Measurements from ENCODE around the gene MAP2K4.
"Not testable (repeated sequence)": the region's sequence is repeated elsewhere in the genome, so short reads cannot be mapped to it uniquely, and the experiment has no call there.

The MAP2K4 gene

DNA sequence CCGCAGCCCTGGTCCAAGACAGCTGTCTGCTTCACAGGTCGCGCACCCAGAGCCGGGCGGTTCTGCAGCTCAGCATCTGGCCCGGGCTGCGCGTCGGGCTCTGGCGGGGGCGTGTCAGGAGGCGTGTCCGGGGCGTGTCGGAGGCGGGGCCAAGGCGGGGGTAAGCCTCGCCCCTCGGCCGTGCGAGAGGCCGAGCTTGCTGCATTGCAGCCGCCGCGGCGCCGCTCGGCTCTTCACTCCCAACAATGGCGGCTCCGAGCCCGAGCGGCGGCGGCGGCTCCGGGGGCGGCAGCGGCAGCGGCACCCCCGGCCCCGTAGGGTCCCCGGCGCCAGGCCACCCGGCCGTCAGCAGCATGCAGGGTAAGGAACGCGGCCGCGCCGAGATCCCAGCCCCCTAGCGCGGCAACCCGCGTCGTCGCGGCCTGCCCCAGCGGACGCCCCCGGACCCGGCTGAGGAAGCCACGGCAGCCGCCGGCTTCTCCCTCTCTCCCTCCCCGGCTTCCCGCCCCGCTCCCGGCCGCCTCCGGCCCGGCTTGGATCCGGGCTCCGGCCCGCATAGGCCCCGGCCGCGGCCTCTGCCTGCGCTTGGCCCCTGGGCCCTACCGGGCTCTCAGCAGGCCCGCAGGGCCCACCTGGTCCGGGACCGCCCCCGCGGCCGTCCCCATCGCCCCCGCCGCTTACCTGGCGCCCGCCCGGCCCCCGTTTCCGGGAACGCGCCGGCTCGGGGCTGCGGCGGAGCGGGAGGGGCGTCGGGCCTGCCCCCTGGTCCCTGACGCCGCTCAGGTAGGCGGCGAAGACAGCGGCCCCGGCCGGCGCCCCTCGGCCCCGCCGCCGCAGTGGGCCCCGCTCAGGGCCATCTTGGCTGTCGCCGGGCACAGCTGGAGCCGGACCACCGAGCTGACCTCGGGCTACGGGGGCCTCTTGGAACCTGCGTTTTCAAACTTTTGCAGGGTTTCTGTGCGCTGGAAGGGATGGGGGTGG lies at the start of gene MAP2K4:
TSS of gene MAP2K4 (plus strand) at position 236 of the 981 bp plus-strand sequence. CDS start at position 246, 10 bp downstream.
- peak; percentile 71 for DNase-seq

DNA sequence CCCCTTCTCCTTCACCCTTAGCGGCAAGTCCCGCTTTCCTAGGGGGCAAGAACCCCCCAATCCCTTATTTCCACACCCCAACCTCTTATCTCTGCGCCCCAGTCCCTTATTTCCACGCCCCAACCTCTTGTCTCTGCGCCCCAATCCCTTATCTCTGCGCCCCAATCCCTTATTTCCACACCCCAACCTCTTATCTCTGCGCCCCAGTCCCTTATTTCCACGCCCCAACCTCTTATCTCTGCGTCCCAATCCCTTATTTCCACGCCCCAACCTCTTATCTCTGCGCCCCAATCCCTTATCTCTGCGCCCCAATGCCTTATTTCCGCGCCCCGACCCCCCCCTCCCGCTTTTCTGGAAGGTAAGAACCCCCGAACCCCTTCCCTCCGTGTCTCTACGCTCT lies 47.9 kb upstream of the MAP2K4 start:
- DNase-seq = not testable (repeated sequence)

DNA sequence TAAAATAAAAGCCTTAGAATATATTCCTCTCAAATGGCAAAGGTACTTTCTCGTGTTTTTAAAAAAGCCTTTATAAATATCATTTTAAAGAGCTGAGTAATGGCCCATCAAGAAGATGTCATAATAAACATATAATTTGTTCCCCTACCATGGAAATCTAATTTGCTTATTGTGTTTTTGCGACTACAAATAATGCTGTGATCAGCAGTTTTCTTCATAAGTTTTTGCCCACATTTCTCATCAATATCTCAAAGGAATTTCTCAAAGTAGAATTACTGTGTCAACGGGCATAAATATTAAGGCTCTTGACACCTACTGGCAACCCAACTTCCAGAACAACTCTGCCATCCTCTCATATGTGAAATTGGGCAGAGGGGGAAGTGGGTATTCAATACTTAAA lies 40.9 kb upstream of the MAP2K4 start:
- no peak for DNase-seq

DNA sequence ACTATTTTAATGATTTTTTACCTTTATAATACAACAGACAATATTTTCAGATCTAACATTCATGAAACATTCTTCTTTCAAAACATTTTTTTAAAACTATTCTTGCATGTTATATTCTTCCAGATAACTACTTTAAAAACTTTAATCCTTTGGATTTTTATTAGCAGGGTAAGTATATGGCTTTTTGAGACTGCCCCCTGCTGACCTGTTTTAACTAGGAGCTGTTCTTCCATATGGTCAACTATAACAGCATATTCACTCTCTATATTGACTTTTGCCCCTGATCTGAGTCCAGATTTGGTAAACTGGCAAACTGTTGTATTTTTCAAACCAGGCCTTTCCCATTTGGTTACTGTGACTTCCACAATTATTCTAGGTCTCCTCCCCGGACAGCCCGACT lies 39.9 kb upstream of the MAP2K4 start:
- DNase-seq = no peak

DNA sequence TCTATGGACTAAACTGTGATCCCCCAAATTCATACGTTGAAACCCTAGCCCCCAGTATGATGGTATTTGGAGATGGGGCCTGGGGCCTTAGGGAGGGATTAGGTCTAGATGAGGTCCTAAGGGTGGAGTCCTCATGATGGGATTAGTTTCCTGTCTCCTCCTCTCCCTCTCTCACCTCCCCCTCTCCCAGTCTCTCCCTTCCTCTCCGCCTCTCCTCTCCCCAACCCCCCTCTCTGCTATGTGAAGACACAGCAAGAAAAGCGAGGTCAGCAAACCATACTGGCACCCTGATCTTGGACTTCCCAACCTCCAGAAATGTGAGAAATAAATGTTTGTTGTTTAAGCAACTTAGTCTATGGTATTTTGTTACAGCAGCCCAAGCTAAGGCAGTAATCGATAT lies 38.8 kb upstream of the MAP2K4 start:
- DNase-seq = no peak

DNA sequence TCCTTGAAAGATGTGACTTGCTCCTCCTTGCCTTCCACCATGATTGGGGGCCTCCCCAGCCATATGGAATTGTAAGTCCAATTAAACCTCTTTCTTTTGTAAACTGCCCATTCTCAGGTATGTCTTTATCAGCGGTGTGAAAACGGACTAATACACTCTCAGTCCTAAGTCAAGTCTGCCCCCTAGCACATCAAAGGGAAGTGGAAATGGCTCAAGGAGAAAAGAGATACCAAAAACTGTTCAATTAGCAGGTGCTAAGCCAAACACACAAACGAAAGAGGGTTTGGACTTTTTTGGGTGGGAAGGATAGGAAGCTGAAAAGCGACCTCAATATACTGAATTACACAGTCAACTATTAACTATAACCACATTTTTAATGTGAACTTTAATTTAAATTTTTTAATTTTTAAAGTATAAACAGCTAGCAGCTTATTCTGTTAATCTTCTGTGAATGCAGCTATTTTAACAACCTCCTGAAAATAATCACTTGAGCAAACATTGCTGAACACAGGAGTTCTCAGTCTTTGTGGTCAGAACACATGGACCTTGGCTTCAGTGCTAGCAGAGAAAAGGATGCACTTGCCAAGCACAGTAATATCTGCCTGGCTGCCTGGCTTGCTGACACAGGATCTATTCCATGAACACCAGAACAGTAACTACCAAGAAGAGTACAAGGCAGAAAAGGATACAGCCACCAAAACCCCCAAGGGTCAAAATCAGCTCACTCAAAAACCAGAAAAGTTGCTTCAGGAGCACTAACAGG lies 34.3 kb upstream of the MAP2K4 start:
- no peak for DNase-seq

DNA sequence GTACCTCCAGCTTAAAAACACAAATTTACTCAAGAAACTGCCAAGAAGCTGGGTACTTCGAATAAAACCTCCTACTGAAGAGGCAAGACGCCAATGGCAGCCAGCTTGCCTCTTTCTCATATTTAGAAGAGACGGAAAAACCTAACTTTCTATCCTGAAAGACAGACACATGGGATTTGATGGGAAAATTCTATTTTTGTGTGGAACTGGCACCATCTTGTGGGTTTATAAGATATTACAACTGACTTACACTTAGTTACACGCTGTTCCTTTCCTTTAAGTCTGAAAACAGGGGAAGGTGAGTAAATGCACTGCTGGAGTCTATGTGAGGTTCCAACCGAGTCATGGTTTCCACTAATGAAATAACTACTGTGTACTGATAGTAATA lies 33.7 kb upstream of the MAP2K4 start:
- peak; percentile 39 for DNase-seq

DNA sequence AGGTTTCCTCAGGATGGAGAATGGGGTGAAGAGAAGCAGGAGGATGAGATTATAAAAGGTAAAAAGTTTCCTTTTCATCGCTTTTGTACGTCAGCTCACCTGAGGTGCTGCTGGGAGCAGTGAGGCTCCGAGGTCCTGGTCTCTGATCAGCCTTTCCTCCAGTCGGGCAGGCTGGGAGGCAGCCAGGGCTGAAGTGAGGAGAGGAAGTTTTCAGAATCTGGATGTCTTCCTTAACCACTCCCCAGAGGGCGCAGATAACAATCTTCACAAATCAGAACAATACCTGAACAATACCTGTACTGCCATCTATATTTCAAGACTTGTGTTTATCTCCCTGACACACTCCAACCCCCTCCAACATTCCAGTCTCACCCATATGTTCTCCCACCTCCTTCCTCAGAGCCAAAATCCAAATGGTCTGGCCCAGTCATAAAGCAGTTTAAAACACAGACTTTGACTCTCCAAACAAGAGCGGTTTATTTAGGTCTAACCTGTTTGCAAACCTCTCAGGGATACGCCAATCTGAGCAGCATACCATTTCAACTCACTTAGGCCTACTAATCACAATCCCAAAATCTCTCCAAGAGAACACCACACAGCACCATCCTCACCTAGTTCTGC lies 30.2 kb upstream of the MAP2K4 start:
- DNase-seq = no peak

DNA sequence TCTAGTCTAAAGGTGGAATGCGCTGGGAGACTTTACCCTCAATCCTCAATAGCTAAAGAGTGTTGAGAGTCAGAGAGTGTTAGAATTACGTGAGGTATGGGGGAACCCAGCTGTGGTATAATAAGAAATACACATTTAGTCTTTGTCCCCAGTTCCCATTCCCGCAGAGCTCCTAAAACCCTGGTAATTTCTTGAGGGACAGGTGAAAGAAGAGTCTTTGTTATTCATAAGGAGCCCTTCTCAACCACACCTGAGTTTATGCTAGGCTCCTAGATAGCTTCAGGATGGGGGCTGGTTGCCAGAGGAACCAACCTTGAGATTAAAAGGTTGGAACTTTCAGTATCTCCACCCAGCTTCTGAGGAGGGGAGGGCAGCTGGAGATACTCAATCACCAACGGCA lies 29.2 kb upstream of the MAP2K4 start:
- DNase-seq = no peak

DNA sequence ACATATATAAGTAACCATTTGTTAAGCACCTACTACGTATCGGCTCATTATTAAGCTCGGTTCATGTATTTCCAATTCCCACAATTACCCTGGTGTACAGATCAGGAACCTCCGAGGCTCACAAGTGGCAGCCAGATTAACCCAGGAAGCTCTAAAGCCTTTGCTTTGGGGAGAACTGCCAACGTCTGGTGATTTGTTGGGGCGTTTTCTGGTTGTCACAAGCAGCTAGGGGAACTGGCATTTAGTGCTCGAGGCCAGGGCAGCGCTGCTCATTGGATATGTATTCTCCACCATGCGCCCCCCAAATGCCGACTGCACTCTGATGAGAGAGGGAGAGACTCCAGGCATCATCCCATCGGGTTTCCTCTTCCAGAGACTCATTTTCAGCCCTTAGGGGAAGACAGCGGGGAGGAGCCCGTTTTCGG lies 23.9 kb upstream of the MAP2K4 start:
- peak; percentile 22 for DNase-seq

DNA sequence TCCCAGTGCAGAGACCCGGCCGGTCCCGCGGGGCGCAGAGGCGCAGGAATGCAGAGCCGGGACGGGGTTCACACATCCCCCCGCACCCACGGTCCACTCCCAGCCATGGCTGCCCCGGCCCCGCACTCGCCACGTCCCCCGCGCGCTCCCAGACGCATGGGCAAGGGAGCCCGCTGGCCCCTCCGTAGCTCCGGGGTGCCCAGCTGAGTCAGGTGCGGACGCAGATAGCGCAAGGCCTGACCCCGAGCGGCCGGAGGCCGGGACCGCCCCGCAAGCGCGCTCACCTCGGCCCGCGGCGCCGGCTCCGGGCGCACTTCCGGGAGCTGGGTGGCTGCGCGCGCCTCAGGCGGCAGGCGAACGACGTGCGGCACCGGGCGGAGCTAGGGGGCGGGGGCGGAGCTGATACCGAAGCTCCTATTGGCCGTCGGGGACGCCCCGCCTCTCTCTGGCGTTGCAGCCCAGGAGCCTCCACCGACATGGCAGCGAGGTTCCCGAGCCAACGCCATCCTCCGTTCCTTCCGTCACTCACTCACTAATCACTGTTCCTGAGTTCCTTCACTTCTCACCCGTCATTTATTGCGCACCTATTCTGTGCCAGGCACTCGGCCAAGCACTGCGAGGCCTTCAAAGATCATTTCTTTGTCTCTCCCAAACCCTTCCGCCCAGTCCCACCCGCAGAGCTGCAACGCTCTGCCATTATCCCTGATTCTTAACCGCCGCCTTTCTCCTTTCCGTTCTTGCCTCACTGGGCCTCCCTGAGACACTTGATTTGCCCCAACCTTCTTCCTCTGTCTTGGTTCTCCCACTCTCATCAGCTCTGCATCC lies 23.3 kb upstream of the MAP2K4 start, which contains the start of gene ZNF18:
TSS of gene ZNF18 (minus strand) at position 329 of the 825 bp plus-strand sequence. CDS start 4,646 bp downstream, outside the sequence.
- peak; percentile 93 for DNase-seq

DNA sequence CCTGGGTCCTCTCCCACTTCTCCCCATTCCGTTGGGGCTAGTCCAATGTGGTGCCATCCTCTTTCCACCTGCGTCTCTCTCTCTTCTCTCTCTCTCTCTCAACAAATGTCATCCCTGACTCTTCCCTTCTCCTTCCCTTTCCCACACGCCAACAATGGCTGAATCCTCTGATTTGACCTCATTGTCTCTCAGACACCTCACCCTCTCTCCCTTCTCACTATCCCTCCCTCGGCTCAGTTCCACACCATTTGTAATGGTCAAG lies 22.8 kb upstream of the MAP2K4 start:
- DNase-seq = no peak

DNA sequence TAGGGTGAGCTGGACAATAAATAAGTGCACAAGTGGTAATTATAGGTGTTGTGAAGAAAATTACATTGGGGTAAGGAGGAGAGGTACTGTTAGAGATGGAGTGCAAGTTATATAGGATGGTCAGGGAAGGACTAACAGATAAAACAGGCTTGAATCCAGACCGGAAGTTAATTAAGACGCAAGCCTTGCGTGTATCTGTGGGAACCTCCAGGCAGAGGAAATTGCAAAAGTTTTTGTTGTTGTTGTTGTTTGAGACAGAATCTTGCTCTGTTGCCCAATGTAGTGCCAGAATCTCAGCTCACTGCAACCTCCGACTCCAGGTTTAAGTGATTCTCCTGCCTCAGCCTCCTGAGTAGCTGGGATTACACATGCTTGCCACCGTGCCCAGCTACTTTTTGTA lies 21.0 kb upstream of the MAP2K4 start:
- no peak for DNase-seq

DNA sequence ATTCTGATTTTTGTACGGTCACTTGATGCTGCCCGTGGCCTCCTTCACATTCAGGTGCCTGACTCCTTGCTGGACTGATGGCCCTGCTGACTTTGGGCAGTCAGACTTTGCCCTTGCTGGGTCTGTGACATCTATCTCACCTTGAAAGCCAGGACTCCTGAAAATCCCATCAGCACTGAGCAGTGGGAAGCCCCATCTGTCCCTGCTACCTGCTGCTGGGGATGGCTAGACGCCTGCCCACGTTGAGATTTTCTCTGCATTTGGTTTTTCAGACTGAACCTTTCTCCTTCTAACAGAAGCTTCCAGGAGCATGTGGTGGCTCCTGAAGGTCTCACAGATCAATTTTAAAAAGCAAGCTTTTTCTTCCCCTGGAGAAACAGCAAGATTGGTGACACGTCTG lies 13.2 kb upstream of the MAP2K4 start:
- no peak for DNase-seq

DNA sequence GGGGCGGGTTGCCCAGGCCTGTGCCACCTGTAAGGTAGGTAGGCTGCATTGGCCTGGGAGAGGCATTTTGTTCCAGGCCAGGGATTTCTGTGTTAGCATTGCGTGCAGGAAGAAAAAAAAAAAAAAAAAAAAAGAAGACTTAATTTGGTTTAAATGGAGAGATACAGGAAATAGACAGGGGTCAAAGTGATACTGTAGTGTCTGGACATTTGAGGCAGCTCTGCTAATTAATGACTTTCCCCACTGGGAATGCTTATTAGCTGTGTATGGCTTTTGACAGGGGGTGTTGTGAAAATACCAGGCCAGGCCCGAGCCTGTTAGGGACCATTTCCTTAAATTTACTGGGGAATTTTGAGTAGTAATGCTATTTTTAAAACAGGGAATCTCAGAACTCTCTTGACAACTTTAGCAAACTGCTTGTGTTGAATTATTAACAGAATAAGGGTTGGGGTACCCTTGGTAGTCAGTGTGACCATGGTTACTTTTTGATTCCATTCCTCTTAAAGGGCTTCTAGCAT lies 1.0 kb downstream of the MAP2K4 start:
- no peak for DNase-seq

DNA sequence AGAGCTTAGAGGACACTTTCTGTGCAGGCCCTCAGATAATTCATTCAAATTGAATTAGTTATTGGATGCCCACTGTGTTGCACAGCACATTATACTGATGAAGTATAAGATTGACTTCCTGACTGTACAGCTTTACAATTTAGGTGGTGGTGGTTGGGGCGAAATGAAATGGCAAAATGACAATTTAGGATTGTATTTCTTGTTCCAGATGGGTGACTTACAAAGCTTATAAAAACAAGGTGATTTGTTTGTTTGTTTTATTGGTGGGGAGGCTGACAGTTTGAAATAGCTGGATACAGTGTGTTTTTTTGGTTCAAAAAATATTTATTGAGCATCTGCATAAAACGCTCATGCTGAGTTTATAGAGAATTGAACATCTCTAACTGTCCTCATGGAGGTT lies 1.6 kb downstream of the MAP2K4 start:
- DNase-seq = no peak

DNA sequence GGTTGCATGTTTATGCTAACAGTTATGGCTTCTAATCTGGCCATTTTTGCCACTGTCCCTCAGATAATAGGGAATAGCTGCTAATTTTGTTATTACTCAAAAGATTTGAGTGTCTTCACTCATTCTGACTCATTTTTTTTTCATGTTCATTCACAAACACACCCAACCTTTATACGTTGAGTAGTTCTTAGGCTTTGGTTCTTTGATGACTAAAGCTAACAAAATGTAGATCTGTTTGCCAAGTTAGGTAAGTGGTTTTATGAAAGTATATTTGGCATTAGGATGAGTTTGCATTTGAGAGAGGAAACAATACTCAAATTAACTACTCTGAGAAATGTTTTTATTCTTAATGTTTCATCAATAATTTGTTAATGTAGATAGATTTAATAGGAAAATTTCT lies 3.6 kb downstream of the MAP2K4 start:
- no peak for DNase-seq

DNA sequence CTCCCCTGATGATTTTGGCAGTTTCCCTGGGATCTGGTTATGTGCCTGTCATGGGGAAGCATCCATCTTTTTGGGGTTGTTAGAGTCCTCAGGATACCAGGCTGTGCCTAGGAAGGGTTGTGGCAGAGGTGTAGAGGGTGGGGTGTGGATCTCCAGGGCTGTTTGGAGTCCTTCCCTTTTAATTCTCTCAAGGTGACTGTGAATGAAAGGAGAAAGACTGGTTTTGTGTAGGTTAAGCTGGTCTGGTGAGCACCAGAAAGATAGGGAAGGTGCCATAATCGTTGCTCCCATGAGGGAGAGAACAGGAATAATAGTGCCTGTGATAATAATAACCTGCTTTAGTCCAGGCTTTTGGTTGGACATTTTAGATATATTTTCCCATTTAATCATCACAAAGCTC lies 7.0 kb downstream of the MAP2K4 start:
- no peak for DNase-seq

DNA sequence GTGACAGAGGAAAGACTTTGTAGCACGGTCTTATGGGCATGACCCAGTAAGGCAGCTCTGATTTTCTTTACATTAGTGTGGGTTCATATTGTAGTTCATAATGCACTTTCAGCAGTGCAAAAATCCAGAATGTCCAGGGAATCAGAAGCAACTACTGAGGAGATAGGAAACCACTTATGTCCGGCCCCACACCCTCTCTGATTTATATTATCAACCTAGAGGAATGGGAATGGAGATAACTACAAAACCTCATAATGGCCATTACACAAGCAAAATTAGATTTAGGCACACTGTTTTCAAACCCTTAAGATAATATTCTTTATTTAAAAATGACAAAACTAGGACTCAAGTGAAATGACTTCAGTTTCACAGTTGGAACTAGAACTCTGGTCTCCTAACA lies 7.9 kb downstream of the MAP2K4 start:
- no peak for DNase-seq

DNA sequence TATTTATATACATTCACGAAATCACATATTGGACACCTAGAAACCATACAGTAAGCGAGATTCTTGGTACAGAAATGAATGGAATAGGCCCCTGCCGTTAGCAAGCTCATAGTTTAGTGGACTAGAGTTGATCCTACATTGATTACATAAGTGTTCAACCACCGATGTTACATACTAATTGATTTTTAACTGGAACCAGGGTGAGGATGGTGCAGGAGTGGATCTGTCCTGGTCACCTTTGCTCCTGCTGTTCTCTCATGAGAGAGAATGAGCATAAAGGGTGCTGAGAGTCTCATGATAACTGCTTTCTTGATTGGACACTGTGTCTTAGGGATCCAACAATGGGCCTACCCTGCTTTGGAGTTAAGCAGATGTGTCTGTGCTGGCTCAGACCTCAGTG lies 13.9 kb downstream of the MAP2K4 start:
- no peak for DNase-seq

DNA sequence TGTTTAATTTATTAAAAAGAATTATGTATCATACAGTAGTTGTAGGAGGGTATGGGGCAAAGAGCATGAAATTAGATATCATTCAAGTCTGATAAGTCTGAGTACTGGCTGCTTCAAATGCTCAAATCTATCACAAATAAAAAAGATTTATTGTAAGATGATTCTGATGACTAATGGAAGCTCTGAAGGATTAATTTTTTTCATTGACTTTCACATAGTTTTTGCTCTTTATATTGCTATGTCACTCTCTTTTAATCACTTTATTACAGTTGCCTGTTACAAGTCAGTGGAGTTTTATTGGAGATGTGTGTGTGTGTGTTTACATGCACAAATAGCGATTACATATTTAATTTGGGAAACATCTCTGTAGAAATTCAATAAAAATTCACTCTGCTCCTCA lies 15.0 kb downstream of the MAP2K4 start:
- DNase-seq = no peak

DNA sequence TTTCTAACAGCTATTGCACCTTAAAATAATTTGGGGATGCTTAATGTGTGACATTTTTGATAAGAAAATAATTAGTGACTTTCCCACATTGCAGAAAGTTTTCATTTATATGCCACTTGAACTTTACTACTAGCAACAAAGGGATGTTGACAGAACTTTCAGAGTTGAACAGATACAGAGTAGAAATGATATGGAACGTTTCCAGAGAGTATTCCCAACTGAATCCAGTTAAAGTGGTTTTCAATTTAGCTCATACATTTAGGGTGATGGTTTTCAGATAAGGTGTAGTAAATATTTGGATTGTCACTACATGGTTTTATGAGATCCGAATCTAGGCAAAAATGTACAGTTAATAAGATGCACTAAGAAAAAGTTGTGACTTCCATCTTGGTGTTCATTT lies 17.3 kb downstream of the MAP2K4 start:
- no peak for DNase-seq

DNA sequence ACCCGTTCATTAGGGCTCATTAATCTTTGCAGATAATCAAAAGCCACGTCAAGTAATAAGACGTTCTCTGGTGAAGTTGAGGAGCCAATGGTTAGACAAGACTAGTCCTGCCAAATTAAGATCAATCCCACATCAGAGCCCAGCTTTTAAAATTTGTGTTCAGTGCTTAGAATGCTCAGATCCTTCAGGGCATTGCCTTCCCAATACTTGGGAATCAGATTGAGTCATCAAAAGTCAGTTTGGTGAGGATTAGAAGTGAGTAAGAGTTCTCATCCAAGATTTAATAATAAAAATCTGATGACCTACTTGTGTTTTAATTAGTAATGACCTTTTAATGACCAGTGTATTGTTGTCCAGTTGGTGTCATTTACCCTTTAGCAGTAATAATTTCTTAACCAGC lies 19.8 kb downstream of the MAP2K4 start:
- no peak for DNase-seq

Data from amniotic stem cell (primary cell).